Panc1 (cell line): Measurements from ENCODE around the gene NOL4L. TPM values are rescaled to one million over a fixed set of nuclear protein-coding genes. Genes with fewer than 3 reads are reported as not detected.

ENCODE experiments used
- ATAC-seq: fragments of 200-7000 bp; cut with Tn5 transposase; 2 replicates; pipeline ENCODE4 v1.9.1; 2020; ENCODE audit warnings: mild to moderate bottlenecking, moderate library complexity
- BruUV-seq: library from RNA; stranded (reverse); fragments of 400-500 nt; replicated peaks from 2 replicates; lab custom pipeline; 2021; lab: Mats Ljungman, UMichigan
- CTCF ChIA-PET: fragments of 300-600 bp; sonication (Branson Sonifier 250); formaldehyde crosslinking; loops from one replicate; lab custom pipeline; 2022; ENCODE audit warnings: antibody characterized with exemption; lab: Charles Lee
- POLR2A ChIA-PET: fragments of 300-600 bp; sonication (Branson Sonifier 250); formaldehyde crosslinking; loops from one replicate; lab custom pipeline; 2022; ENCODE audit warnings: antibody characterized with exemption; lab: Charles Lee
- DNase-seq: peaks from one replicate; pipeline ENCODE4 v3.0.0-alpha.2; 2010; ENCODE audit warnings: low read depth, low spot score
- H3K27ac ChIP-seq: 2 replicates; pipeline ENCODE4 v1.5.1; 2011; ENCODE audit warnings: mild to moderate bottlenecking, low read length, inconsistent platforms
- H3K27me3 ChIP-seq: fragments of 200-500 bp; sonication (Bioruptor generic); 2 replicates; pipeline ENCODE4 v1.6.0; 2014; ENCODE audit warnings: low read length, inconsistent platforms; ENCODE audit not compliant: control insufficient read depth, insufficient read depth
- H3K36me3 ChIP-seq: fragments of 200-500 bp; sonication (Bioruptor generic); 2 replicates; pipeline ENCODE4 v1.5.1; 2014; ENCODE audit warnings: inconsistent platforms, mild to moderate bottlenecking, low read length, moderate library complexity; ENCODE audit not compliant: control insufficient read depth, insufficient read depth
- H3K4me1 ChIP-seq: 2 replicates; pipeline ENCODE4 v1.5.1; 2011; ENCODE audit warnings: inconsistent platforms, mild to moderate bottlenecking, low read length, moderate library complexity; ENCODE audit not compliant: control insufficient read depth, insufficient read depth
- H3K4me3 ChIP-seq, 2 experiments: 2 replicates each; pipeline ENCODE4 v1.5.1; 2011 to 2012; ENCODE audit warnings: low read depth in 2 of 2, low read length in 2 of 2, mild to moderate bottlenecking in 2 of 2, inconsistent platforms in 1 of 2, moderate library complexity in 1 of 2
- H3K9me3 ChIP-seq: fragments of 200-500 bp; sonication (Bioruptor generic); 2 replicates; pipeline ENCODE4 v1.5.1; 2014; ENCODE audit warnings: low read depth, mild to moderate bottlenecking, inconsistent platforms, low read length, moderate library complexity; ENCODE audit not compliant: control insufficient read depth, insufficient read depth
- POLR2AphosphoS5 ChIP-seq: IDR thresholded peaks from 2 replicates; pipeline ENCODE4 v1.6.1; 2012; ENCODE audit warnings: mild to moderate bottlenecking, low read depth, low read length, moderate library complexity
- SIN3A ChIP-seq: IDR thresholded peaks from 2 replicates; pipeline ENCODE4 v1.6.1; 2012; ENCODE audit warnings: low read depth, mild to moderate bottlenecking, low read length, moderate library complexity, borderline replicate concordance; ENCODE audit not compliant: insufficient read depth
- TCF7L2 ChIP-seq: IDR thresholded peaks from 2 replicates; pipeline ENCODE4 v1.6.1; 2011; ENCODE audit warnings: mild to moderate bottlenecking, low read depth, low read length, inconsistent platforms
- in situ Hi-C: cut with HindIII; loops from 2 replicates; pipeline ENCODE4 v1.10.0; 2016; ENCODE audit warnings: low sequenced_read_pairs, low pct_unique_long_range_greater_than_20kb
- intact Hi-C: fragments of 100-400 bp; cut with micrococcal nuclease; formaldehyde crosslinking; loops from one replicate; pipeline ENCODE4 v1.10.0; 2022; ENCODE audit not compliant: unreplicated experiment
- total RNA-seq: library from RNA; stranded (reverse); gene quantifications from one replicate; pipeline ENCODE4 v1.2.1, GENCODE V29; 2021; ENCODE audit not compliant: unreplicated experiment
- TF ChIP-seq, protein P1 (sequence below), 2 experiments: IDR thresholded peaks; 2 replicates each; pipeline ENCODE4 v1.6.1; 2011 to 2012; ENCODE audit warnings: low read depth in 2 of 2, control low read depth in 1 of 2, low read length in 1 of 2, mild to moderate bottlenecking in 1 of 2, moderate library complexity in 1 of 2; ENCODE audit not compliant: insufficient read depth in 1 of 2
- TF ChIP-seq, protein P2 (sequence below): fragments of 450-650 bp; IDR thresholded peaks from 2 replicates; pipeline ENCODE4 v1.5.1; 2017; ENCODE audit warnings: mild to moderate bottlenecking

Gene NOL4L
- total RNA-seq, 1 experiment from 2014 or later = 21.6 TPM

- ChIA-PET CTCF (no interaction called here), POLR2A (no interaction called here)
- Histone ChIP-seq H3K36me3 (no peaks in the 10 kb centered on the region), H3K9me3 (no peaks in the 10 kb centered on the region), H3K27ac (no peak overlapping the region), H3K4me1 (peaks cover 47% of the 10 kb centered on the region), H3K4me3 (no peak overlapping the region), H3K27me3 (no peaks in the 10 kb centered on the region)
- no peak for ATAC-seq
- intact Hi-C loops = no loop called here
- no peak for DNase-seq
- no TSS peak for BruUV-seq
- TF ChIP-seq, protein P1, sequence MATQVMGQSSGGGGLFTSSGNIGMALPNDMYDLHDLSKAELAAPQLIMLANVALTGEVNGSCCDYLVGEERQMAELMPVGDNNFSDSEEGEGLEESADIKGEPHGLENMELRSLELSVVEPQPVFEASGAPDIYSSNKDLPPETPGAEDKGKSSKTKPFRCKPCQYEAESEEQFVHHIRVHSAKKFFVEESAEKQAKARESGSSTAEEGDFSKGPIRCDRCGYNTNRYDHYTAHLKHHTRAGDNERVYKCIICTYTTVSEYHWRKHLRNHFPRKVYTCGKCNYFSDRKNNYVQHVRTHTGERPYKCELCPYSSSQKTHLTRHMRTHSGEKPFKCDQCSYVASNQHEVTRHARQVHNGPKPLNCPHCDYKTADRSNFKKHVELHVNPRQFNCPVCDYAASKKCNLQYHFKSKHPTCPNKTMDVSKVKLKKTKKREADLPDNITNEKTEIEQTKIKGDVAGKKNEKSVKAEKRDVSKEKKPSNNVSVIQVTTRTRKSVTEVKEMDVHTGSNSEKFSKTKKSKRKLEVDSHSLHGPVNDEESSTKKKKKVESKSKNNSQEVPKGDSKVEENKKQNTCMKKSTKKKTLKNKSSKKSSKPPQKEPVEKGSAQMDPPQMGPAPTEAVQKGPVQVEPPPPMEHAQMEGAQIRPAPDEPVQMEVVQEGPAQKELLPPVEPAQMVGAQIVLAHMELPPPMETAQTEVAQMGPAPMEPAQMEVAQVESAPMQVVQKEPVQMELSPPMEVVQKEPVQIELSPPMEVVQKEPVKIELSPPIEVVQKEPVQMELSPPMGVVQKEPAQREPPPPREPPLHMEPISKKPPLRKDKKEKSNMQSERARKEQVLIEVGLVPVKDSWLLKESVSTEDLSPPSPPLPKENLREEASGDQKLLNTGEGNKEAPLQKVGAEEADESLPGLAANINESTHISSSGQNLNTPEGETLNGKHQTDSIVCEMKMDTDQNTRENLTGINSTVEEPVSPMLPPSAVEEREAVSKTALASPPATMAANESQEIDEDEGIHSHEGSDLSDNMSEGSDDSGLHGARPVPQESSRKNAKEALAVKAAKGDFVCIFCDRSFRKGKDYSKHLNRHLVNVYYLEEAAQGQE (IDR thresholded peaks at IDR 0.05; ENCODE audit: insufficient read depth in 1 of 2, low read depth in 2 of 2, low read length in 1 of 2) = no peak
- no peak for TF ChIP-seq TCF7L2
- TF ChIP-seq, protein P2, sequence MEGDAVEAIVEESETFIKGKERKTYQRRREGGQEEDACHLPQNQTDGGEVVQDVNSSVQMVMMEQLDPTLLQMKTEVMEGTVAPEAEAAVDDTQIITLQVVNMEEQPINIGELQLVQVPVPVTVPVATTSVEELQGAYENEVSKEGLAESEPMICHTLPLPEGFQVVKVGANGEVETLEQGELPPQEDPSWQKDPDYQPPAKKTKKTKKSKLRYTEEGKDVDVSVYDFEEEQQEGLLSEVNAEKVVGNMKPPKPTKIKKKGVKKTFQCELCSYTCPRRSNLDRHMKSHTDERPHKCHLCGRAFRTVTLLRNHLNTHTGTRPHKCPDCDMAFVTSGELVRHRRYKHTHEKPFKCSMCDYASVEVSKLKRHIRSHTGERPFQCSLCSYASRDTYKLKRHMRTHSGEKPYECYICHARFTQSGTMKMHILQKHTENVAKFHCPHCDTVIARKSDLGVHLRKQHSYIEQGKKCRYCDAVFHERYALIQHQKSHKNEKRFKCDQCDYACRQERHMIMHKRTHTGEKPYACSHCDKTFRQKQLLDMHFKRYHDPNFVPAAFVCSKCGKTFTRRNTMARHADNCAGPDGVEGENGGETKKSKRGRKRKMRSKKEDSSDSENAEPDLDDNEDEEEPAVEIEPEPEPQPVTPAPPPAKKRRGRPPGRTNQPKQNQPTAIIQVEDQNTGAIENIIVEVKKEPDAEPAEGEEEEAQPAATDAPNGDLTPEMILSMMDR = no peak
- no peak for TF ChIP-seq SIN3A
- no peak for TF ChIP-seq POLR2AphosphoS5
- in situ Hi-C loops = no loop called here
Measured at GRCh38 chr20:32474009-32474716, 111.0 kb downstream of the NOL4L start.

DNA sequence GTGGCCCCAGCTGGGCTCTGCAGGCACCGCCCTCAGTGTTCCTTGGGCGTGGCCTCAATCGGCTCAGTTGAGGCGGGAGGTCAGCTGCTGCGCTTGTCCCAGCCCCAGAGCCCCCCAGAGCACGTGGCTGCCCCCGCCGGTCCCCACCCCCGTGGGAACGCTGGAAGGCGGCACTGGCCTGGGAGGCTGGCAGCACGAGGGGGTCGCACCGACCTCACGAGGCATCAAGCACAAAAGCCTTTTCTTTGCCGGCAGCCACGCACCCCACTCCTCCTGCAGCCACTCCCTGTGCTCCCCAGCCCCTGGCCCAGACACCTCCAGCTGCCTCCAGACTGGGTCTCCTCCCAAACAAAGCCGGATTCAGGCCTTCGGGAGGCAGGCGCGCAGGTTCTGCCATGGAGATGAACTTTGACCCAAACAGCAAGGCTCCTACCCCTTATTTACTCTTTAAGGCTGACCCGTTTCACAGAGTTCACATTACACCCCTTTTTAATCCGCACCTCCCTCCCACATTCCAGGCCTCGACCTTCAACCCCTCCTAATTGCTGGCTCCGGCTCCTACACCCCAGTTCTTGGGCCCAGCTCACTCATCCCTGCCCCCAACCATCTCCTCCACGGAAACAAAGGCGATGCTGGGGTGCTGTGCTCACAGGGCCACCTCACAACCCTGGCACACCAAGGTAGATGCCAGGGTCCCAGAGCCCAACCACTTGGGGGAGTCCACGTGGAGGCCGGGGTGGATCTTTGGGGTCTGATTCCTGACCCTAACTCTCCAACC, 111.7 kb downstream of the NOL4L start:
- no peaks in the 10 kb centered on the region for H3K27me3 ChIP-seq
- no TSS peak for BruUV-seq
- in situ Hi-C loops = no loop called here
- H3K36me3 ChIP-seq = no peaks in the 10 kb centered on the region
- H3K27ac ChIP-seq = no peak overlapping the region
- TF ChIP-seq, protein P1 (IDR thresholded peaks at IDR 0.05; ENCODE audit: insufficient read depth in 1 of 2, low read depth in 2 of 2, low read length in 1 of 2) = no peak
- TF ChIP-seq SIN3A (no peak), TCF7L2 (no peak), POLR2AphosphoS5 (no peak)
- TF ChIP-seq, protein P2 = no peak
- H3K4me1 ChIP-seq = peaks cover 42% of the 10 kb centered on the region
- DNase-seq (no peak), ATAC-seq (no peak)
- ChIA-PET POLR2A (no interaction called here), CTCF (no interaction called here)
- H3K9me3 ChIP-seq = no peaks in the 10 kb centered on the region
- H3K4me3 ChIP-seq = no peak overlapping the region
- intact Hi-C loops = no loop called here
